Endothelial cell of umbilical vein (primary cell): ENCODE data around the gene KRTAP10-7.

Experiments
- EZH2 ChIP-seq: IDR thresholded peaks from 2 replicates; pipeline ENCODE4 v1.6.1; 2012; ENCODE audit warnings: borderline replicate concordance, low read depth, mild to moderate bottlenecking, moderate library complexity, low read length, inconsistent platforms; ENCODE audit not compliant: severe bottlenecking
- FOS ChIP-seq: IDR thresholded peaks from 2 replicates; pipeline ENCODE4 v1.6.1; 2011; ENCODE audit warnings: mild to moderate bottlenecking, low read length, moderate library complexity, borderline replicate concordance; ENCODE audit not compliant: insufficient read depth
- JUN ChIP-seq: IDR thresholded peaks from 2 replicates; pipeline ENCODE4 v1.6.1; 2011; ENCODE audit warnings: borderline replicate concordance, low read depth; ENCODE audit not compliant: insufficient read length, insufficient read depth
- MYC ChIP-seq: IDR thresholded peaks from one replicate; pipeline ENCODE4 v1.6.1; 2011; ENCODE audit warnings: mild to moderate bottlenecking, low read depth, low read length
- POLR2A ChIP-seq: IDR thresholded peaks from 2 replicates; pipeline ENCODE4 v1.6.1; 2012; ENCODE audit warnings: low read depth, mild to moderate bottlenecking, control low read depth, low read length
- POLR2AphosphoS5 ChIP-seq: IDR thresholded peaks from 2 replicates; pipeline ENCODE4 v1.6.1; 2012; ENCODE audit warnings: low read depth, mild to moderate bottlenecking, control low read depth, low read length, moderate library complexity; ENCODE audit not compliant: insufficient read depth
- TF ChIP-seq, protein P1 (sequence below), 2 donors: IDR thresholded peaks; 1 replicate in 1 of 2; 2 replicates in 1 of 2; pipeline ENCODE4 v1.5.1; 2011; ENCODE audit warnings: low read length in 2 of 2, mild to moderate bottlenecking in 2 of 2, moderate library complexity in 2 of 2, control low read depth in 1 of 2, inconsistent platforms in 1 of 2, low read depth in 1 of 2; ENCODE audit not compliant: insufficient read depth in 1 of 2; ENCODE audit errors: extremely low read depth in 1 of 2
- TF ChIP-seq, protein P2 (sequence below): IDR thresholded peaks from 2 replicates; pipeline ENCODE4 v1.6.1; 2011; ENCODE audit not compliant: insufficient read depth, insufficient read length

DNA sequence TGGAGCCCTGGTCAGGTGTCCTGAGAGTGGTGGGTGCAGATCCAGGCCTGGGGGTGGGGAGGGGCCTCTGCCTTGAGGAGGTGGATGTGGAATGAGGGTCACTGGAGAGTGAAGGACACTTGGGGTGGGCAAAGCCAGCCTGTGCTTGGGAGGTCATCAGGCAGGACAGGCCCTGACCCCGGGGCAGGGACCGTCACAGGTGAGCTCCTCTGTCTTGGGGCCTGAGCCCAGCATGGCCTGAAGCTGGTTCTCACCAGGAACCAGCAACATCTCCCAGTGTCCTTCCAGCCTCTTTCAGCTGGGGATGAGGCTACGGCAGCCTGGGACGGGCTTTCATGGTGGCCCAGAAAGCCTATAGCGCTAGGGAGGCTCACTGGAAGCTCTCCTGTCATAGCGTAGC lies 48.3 kb upstream of the KRTAP10-7 start:
- TF ChIP-seq, protein P1, sequence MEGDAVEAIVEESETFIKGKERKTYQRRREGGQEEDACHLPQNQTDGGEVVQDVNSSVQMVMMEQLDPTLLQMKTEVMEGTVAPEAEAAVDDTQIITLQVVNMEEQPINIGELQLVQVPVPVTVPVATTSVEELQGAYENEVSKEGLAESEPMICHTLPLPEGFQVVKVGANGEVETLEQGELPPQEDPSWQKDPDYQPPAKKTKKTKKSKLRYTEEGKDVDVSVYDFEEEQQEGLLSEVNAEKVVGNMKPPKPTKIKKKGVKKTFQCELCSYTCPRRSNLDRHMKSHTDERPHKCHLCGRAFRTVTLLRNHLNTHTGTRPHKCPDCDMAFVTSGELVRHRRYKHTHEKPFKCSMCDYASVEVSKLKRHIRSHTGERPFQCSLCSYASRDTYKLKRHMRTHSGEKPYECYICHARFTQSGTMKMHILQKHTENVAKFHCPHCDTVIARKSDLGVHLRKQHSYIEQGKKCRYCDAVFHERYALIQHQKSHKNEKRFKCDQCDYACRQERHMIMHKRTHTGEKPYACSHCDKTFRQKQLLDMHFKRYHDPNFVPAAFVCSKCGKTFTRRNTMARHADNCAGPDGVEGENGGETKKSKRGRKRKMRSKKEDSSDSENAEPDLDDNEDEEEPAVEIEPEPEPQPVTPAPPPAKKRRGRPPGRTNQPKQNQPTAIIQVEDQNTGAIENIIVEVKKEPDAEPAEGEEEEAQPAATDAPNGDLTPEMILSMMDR (IDR thresholded peaks at IDR 0.05; ENCODE audit: extremely low read depth in 1 of 2, insufficient read depth in 1 of 2, low read depth in 1 of 2, low read length in 2 of 2): no peak
- TF ChIP-seq EZH2 (no peak), POLR2A (no peak), JUN (no peak), MYC (no peak), POLR2AphosphoS5 (no peak), FOS (no peak)
- TF ChIP-seq, protein P2, sequence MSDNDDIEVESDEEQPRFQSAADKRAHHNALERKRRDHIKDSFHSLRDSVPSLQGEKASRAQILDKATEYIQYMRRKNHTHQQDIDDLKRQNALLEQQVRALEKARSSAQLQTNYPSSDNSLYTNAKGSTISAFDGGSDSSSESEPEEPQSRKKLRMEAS: no peak
